ENCODE data around the gene DNTT.
"Not testable (repeated sequence)": the region's sequence is repeated elsewhere in the genome, so short reads cannot be mapped to it uniquely, and the experiment has no call there.

Gene DNTT

DNA sequence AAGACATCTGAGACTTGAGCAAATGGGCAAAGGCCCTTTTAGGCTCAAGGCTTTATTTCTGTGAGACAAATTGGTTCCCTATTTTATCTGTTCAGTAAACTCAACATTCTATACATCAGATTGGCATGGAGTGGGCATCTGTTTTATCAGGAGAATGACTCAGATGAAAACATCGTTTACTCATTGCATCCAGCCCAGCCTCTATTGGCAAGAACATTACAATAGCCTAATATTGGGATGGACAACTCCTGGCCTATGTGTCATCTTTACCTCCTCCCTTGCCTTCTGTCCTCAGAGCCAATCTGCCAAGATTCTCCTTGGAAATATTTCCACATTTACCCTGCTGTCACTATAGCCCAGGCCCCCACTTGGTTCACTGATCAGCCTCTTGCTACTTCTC is 27.4 kb upstream of the DNTT start:
- no peak for DNase-seq

DNA sequence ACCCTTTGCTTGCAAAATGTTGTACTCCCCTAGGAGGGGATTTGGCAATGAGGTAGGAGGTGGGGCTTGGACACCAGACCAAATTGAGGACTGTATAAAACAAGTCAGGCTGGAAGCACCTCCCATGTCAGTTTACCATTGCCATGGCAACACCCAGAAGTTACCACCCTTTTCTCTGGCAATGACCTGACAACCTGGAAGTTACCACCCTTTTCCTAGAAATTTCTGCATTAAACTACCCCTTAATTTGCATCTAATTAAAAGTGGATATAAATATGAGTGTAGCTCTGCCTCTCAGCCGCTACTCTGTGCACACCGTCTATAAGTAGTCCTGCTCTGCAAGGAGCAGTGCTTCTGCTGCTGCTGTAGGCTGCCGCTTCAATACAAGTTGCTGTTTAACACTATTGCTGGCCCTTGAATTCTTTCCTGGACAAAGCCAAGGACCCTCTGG is 25.0 kb upstream of the DNTT start:
- DNase-seq, result no peak

DNA sequence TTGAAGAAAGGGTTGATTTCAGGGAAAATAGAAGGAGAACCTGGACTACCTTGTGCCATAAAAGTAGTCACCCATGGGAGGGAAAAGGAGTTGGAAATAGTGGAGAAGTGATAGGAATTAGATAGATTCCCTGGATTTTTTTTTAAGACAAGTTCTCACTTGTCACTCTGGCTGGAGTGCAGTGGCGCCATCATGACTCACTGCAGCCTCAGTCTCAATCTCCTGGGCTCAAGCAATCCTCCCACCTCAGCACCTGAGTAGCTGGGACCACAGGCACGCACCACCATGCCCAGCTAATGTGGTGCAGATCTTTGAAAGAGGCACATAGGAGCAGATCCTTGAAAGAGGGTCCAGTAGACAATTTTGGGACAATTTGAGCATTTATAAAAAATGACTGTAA is 23.4 kb upstream of the DNTT start:
- no peak for DNase-seq

DNA sequence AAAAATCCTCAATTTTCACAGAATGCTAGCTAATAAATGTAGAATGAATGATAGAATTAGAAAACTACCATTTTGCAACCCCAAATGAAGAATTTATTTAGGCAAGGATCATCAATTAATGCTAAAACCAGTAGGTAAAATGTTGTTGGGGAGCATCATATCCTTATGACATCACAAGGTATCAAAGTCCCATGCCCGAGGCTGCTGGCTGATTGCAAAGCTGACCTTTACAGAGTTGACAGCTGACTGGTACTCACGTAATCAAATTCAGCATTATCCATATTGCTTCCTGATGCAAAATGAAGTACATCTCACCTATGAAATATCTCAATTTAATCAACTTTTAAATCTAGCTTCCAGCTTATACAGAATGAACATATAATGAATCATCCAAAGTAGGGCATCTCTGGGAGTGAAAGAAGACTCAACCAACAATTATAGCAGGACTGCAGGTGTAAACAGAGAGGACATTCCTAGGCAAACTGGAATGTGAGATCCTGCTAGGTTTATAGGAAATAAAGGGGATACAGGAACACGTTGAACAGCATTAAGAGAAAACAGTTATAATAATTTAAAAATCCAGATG is 22.7 kb upstream of the DNTT start:
- no peak for DNase-seq

DNA sequence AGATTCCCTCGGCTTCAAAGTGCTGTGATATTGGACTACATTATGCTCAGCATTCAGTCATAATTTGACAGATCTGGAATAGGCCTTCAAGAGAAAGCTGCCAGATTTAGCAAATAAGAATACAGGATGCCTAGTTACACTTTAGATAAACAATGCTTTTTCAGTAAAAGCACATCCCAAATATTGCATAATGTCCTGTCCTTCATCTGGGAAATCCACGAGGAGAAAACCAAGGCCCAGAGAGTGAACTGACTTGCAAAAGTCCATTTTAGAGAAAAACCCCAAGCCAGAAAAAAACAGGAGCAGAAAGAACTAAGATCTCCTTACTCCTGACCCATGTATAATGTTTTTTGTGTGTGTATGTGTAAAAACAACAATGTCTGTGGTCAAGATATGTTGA is 20.9 kb upstream of the DNTT start:
- no peak for DNase-seq

DNA sequence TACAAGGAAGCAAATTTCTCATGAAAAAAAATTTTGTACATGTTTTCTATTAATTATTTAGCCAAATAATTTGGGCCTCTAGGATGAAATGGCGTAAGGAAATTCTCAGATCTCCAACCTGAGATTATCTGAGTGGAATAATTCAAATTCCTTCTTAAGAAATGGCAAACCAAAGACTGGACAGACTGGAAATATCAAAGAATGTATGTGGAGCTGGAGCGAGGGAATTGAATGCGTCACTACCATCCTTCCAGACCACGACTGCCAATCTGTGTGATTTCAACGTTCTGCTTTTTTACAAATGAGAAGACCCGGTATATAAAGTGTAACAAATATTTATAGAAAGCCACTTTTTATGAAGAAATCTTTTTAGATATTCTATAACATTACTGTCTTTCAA is 20.5 kb upstream of the DNTT start:
- DNase-seq, result no peak

DNA sequence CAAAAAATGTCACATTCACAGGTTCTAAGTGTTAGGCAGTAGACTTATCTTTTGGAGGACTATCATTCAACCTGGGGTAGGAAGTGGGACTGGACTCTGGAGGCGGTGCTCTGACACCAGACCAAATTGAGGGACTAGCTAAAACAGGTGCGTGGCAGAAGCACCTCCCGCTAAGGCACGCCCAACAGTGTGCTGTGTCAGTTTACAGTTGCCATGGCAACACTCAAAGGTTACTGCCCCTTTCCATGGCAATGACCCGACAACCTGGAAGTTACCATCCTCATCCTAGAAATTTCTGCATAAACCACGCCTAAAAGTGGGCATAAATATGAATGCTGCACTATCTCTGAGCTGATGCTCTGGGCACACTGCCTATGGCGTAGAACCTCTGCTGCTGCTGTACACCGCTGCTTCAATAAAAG is 18.9 kb upstream of the DNTT start:
- no peak for DNase-seq

DNA sequence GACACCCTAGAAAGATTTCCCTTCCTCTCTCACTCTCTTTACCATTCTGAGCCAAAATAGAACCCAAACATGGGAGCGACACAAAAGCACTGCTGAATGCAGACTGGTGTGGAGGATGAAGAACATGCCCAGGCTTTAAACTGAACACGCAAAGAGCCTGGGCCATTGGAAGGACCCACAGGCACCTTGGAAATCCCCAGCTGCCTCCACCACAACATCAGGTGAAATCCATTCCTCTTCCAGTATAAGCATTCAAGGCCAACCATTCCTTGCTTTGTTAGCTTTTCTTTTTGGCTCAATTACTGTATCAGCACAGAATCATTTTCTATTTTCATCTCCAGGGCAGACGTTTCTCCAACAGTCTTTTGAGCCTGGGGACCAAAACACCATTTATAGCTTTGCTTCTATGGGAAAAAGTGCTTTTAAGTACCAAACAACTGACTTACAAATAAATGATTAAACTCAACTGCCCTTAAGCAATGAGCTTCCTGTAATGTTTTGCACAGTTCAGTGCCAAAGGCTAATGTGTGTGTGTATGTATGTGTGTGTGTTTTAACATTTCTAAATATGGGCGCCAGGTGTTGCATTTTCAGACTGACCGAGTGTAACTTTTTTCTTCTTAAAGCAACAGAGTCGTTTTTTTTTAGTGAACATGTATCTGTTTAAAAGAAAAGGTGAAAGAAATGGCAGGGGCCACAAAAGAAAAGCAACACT is 16.7 kb upstream of the DNTT start:
- DNase-seq, result no peak

DNA sequence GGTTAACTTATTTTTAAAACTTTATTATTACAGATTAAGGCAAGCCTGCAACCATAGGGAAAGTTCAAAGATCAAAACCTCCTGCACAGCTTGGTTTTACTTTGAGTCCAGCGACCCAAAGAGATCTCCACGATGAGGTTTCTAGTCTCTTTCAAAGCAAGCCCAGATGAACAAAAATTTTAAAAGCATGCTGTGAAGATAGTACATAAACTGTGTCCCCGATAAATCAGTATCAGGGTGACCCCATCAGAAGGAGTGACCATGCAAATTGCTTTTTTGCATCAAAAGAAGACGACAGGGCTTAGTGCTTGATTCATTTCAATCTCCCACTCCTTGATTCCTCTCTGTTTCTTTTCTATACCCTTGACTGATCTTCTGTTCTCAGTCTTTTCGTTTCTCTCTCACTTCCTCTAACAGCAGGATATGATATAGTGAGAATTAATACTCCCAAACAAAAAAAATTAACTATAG is 16.0 kb upstream of the DNTT start:
- no peak for DNase-seq

DNA sequence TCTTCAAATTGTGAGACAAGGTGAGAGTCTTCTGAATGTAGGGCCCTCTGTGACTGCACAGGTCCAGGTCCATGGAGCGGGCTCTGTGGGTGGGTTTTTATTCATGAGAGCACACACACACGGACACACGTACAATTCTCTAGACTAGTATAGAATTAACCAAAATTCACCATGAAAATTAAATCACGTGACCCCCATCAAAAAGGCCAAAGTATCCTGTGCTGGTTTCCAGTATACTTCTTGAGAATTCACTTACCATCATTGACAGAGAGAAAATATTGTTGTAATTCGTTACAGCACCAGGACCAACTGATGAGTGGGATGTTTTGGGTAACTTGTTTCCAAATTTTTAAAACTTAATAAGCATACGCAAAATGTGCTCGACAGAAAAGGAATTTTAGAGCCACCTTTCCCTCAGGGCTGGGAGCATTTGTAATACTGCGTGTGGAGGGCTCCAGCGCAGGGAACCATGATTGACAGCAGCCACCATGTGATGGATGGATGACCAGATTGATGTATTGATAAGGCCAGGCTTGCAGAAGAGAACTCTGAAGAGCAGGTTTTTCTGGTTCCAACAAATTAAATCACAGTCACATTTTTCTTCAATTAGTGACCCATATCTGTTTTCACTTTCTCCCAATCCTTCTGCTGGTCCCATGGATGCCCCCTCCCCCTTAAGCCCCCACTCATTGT is 14.9 kb upstream of the DNTT start:
- DNase-seq, result no peak

DNA sequence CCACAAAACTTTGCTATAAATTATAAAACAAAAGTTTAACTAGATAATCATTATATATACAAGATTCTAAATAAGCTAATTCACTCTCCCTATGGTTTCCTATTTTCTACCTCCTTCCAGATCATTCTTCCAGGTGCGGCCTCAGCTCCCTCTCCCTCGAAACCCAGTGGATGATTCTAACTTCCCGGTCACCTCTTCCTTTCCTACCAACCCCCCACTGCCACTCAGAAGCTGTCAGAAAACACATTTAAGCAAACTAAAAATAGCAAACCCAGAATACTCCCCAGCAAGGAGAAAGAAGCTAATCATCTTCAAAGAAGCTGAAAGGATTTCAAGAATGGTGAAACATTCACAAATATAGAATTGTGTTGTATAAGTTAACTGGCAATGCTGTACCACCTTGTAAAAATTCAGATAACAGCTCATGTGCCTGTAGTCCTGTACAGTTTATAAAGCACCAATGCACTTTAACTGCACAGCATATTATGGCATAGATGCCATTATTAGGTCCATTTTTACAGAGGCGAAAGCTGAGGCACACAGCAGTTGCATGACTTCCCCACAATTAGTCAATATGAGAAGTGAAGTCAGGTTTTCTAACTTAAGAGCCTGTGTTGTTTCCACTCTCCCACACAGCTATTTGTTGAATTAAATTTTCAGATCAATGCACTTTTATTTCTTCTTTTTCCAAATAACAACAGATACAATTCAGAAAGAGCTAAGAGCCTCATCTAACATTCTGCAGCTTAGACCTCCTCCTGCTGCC is 13.7 kb upstream of the DNTT start:
- no peak for DNase-seq

DNA sequence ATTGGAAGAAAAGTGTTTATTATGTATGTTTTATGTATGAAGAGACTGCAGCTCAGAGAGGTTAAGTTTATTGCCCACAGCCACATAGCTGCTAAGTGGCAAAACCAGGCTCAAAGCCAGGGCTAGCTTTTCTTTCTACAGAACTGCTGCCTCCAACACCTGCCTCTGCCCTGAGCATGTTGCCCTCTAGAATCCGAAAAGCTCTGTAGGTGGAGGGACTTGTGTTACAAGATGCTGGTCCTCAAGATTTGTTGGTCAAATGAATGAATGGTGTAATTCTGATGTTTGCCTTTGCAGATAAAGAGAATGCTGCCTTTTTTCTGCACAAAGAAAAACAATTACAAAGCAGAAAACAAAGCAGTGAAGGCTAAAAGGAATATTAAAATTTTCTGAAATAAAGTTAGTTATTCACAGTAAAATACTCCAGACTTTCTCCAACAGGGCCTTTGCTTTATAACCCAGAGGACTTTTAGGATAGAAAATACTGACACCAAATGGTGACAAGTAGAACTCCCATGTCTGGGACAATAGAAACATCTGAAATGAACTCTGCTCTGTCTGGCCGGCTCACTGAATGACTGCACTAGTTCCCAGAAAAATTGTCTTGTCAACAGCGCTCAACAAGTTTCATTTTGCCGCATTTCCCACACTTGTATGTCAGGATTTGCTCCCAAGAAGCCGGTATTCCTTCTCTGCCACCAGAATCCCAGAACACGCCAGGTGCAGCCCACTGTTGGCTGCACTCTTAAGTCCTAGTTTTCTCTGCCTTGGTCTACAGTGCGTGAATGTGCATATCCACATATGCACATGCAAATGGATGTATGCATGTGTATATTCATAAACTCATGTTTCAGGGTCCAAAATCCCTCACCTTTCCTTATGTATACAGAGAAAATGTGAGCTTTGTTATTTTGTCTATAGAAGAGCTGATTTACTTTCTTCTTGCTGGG is 11.0 kb upstream of the DNTT start:
- no peak for DNase-seq

DNA sequence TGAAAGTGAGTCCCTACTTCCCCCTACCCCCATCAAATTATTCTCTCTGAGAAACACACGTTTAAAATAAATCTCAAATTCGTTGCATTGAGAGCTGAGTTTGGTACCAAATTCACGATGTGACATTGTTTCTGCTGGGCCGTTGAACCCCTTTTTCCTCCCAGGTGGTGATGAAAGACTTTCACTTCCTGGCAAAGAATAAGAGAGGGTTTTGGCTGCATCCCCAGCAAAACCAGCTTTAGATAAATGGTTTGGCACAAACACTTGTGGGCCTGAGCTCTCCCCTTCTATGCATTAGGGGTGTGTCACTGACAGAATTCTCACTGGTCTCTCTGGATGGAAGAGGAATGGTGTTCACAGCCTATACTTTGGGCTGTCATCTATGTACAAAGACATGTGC is 8.8 kb upstream of the DNTT start:
- no peak for DNase-seq

DNA sequence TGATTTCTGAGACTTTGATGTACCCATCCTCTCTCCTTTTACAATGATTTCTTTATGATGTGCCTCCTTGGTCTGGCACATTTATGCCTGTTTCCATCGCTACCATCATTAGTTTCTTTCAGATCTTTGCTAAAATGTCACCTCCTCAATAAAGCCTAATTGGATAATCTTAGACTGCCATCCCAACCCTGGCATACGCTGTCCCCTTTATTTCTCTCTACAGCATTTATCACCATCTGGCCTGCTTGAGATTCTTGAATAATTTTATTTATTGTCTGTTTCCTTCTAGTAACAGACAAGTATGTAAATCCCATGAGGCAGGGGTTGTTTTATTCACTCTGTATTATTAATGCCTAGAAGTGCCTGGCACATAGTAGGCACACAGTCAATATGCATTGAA is 6.7 kb upstream of the DNTT start:
- no peak for DNase-seq

DNA sequence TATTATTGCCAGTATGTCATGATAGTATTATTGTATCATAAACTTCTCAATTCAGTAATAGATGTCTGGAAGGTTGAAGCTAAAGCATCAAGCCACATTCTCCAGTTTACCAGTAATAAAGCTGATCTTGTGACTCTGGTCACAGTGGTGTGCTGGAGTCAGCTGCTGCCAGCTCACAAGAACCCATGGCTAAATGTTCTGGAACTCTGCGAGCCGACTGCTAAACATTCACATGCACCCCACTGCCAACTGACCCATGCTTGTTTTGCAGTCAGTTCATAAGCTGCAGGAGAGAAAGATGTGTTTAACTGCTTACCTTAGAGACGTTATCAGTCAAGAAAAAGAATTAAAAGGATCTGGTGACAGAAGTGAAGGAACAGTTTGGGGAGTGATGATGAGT is 5.9 kb upstream of the DNTT start:
- no peak for DNase-seq

DNA sequence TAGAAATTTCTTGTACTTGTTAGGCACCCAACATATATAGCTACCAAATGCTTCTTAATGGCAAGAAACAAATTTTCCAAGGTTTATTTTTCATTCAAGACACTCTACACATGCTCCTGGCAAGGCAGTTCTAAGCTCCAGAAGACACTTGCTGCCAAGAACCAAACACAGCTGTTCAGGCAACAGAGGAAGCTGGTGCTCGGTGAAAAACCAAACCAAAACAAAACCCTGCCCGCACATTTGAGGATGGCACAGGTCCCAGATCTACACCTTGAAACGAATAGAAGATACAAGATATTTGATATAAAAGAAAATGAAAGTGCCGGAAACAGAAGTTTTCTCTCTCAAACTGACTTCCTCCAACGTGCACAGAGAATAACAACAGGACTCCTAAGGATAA is 4.9 kb upstream of the DNTT start:
- DNase-seq, result no peak

DNA sequence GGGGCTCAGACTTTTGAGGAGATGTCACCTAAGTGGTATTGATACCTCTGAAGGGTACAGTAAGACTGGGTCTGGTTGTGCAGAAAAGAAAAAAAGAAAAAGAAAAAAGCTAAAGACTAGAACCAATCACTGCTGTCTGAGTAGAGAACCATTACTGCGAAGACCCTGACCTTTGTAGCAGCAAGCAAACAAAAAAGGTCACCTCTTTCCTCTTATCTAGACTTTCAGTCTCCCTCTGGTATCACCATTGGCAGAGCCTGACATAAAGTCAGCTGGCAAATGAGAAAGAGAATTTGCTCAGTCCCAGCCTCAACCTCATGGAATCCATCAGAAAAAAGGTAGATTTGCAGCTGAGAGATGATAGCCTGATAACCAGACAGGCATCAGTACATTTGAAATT is 2.6 kb upstream of the DNTT start:
- no peak for DNase-seq

DNA sequence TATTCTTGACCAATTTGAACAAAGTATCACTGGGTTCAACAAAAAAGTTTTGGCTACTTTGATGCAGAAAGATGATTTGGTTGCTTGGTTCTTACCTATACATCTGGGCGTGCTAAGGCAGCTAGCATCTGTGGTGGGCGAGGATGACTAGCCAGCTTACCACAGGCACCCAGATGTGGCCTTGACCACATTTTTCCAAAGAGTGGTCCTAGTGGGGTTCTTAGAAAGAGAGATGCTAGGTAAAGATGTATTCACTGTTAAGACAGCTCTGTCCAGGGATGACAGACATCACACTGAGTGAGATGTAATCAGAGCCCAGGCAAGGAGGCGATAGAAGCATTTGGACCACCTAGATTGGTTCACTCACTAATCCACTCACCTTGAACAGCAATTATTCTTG is 785 bp downstream of the DNTT start:
- no peak for DNase-seq

DNA sequence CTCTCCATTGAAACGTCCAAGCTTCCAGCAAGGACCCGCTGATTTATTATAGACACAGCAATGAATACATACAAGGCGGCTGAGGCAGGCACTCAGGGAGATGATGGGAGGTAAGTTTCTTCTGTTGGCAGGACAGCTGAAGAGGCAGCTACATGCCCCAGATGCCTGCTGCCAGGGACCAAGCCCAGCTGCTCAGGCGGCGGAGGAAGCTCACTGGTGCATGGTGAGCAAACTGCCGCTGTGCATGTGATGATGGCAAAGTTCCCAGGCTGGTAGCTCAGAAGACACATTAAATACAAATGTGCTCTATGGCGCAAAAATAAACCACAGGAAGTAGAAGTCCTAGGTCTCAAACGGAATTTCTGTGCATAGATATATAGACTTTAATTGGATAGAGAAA is 2.3 kb downstream of the DNTT start:
- no peak for DNase-seq

DNA sequence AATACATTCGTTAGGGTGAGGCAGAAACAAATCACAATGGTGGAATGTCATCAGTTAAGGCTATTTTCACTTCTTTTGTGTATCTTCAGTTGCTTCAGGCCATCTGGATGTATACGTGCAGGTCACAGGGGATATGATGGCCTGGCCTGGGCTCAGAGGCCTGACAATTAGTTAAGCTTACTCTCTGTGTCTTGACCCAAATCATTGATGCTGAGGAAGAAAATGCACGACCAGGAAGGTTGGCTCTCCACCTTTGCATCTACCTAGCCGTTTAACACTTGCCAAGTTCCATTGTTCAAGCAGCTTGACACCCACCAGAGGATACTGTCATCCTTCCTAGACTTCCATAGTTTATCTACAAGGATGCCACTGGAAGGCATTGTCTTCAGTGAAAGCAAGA is 4.6 kb downstream of the DNTT start:
- not testable (repeated sequence) for DNase-seq

DNA sequence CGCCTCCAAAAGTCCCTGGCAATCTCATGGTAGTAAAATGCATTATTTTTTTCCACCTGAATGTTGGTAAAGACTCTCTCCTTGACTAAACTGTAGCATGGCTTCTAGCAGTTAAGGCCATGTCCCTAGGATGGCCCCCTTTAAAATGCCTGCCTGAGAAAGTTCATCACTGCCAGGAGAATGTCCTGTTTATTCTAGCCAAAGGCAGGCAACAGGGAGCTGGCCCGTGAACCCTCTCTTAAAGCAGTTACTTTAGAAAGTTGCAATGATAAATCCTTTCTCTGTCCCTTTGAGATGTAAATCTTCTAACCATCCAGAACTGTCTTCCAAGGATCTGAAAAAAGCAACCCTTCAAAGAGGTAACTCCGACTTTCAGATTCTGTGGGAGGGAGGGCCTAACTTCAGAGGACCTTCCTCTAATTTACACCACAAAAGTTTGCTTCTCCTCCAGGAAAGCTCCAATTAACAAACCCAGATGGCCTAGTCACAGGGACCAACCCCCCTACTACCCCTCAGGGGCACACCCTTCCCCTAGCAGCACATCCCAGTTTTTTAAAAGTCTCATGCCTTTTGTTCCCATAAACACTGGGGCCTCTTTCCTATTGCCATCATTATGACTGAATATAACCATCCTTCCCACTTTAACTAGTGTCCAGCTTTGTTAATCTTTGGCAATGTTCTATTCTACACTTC is 5.5 kb downstream of the DNTT start:
- no peak for DNase-seq

DNA sequence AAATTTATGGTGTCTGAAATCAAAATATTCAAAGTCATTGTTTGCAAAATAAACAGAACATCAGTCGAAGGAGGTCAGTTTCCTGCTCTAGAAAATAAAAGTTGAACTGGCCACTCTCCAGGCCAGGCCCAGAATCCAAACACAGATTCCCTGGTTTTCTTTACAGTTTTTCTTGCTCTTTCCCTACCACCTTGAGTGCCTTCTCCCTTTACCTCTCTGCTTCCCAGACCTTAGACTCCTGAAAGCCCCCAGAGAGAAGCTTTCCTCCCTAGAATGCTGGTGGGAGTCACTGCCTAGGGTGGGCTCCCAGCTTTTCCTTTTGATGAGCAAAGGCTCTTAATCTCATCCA is 6.1 kb downstream of the DNTT start:
- DNase-seq, result no peak

Data from activated CD4-positive, alpha-beta T cell treated with anti-CD3 and anti-CD28 coated beads, Interleukin-2, amount 50 U/mL, for 1 hour (primary cell).